HG02678 (cell line): Measurements from ENCODE around the gene RPL41.
A peak's percentile ranks its signal among the peaks of the same experiment; 100 is the strongest.
"Not testable (repeated sequence)": the region's sequence is repeated elsewhere in the genome, so short reads cannot be mapped to it uniquely, and the experiment has no call there.

Experiments used
- ATAC-seq: cut with Tn5 transposase; IDR thresholded peaks from one replicate; pipeline ENCODE4 v1.9.1; 2021; ENCODE audit warnings: mild to moderate bottlenecking, moderate library complexity; ENCODE audit not compliant: unreplicated experiment

The RPL41 gene

DNA sequence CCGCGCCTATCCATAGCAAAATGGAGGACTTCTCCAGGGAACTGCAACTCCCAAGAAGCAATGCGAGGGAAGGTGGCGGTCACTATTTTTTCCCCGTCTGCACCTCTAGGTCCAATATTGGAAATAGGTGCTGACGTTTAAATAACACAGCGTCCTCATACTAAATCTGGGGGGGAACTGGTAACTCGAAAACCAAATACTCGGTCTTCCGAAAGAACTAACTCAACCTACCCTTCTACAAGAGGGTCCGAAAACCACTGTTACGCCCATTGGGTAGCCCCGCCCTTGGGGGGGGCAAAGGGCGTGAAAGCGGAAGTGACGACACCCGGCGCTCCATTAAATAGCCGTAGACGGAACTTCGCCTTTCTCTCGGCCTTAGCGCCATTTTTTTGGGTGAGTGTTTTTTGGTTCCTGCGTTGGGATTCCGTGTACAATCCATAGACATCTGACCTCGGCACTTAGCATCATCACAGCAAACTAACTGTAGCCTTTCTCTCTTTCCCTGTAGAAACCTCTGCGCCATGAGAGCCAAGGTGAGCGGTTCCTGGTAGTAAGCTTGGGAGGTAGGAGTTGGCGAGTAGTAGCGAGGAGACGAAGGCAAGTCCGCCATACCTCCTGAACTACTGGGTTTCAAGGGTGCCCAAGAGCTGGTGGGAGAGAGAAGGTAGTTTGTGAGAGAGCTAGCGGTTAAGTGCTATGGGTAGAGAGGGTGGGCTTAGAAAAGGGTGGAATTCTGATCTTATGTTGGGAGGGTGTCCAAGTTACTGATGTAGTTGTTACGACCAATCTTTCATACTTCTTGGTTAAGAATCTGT lies at the start of gene RPL41:
RPL41 (plus strand) TSS at position 367 of the 815 bp plus-strand sequence.
- ATAC-seq, result peak; percentile 48

DNA sequence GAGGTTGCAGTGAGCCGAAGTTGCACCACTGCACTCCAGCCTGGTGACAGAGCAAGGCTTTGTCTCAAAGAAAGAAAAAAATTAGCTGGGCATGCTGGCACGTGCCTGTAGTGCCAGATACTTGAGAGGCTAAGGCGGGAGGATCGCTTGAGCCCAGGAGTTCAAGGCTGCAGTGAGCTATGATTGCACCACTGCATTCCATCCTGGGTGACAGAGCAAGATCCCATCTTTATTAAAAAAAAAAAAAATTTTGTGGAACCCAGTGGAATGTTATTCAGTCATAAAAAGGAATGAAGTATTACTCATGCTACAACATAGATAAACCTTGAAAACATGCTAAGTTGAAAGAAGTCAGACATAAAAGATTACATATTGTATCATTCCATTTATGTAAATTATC lies 44.8 kb upstream of the RPL41 start:
- no peak for ATAC-seq

DNA sequence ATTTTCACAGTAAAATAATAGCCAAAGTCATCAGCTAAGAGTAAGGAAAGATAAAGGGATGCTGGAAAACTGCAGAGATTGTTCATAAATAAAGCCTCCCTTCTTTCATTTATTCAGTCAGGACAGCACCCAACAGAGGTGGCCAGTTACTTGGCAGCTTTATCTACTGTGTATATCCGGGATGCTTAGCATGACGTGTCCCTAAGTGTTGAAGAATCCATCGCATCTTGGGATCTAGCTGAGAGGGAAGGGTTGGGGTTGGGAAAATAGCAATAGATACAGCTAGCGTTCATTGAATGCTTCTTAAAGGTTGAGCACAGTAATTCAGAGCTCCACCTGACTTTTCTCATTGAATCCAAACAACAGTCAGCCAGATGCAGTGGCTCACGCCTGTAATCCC lies 42.0 kb upstream of the RPL41 start:
- ATAC-seq, result no peak

DNA sequence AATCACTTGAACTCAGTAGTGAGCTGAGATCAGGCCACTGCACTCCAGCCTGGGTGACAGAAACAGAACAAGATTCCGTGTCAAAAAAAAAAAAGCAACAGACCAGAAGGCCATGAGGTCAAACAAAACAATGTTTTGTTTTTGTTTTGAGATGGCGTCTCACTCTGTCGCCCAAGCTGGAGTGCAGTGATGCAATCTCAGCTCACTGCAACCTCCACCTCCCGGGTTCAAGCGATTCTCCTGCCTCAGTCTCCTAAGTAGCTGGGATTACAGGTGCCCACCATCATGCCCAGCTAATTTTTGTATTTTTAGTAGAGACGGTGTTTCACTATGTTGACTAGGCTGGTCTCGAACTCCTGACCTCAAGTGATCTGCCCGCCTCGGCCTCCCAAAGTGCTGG lies 38.5 kb upstream of the RPL41 start:
- ATAC-seq, result not testable (repeated sequence)

DNA sequence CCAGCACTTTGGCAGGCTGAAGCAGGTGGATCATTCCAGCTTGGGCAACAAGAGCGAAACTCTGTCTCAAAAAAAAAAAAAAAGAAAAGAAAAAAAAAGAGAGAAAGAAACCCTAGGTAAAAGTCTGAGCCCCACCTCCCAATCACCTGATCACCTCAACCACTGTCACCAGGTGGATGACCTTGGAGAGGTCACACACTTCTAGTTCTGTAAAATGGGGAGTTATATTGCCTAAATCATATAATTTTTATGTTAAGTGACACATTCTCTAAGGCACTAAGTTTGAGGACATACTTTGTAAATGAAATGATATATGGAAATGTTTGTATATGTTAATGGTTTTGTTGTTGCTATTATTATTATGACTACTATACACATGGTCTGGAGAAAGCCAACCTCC lies 38.0 kb upstream of the RPL41 start:
- ATAC-seq, result no peak

DNA sequence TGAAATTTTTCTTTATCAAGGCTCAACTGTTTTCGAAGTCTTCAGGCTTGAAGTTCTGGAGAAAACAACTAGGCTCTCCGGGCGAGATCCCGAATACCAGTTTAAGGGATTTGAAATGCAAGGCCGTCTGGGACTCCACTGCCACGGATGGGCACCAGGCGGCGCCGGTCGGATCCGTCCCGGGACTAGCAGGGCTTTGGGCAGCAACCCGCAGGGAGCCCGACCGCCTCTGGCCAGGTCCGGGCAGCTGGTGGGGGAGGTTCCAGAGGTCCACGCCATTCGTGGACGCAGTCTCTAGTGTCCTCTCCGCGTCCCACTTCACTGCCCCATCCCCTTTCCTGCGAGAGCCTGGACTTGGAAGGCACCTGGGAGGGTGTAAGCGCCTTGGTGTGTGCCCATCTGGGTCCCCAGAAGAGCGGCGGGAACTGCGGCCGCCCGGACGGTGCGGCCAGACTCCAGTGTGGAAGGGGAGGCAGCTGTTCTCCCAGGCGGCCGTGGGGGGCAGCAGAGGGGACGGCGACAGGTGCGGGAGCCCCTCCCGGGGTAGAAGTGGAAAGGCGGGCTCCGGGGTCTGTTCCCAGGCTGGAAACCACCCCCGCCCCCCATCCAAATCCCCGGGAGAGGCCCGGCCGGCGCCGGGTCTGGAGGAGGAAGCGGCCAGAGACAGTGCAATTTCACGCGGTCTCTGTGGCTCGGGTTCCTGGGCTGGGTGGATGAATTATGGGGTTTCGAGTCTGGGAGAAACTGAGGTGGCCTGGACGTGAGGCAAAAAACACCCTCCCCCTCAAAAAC lies 37.3 kb upstream of the RPL41 start:
- peak; percentile 79 for ATAC-seq

DNA sequence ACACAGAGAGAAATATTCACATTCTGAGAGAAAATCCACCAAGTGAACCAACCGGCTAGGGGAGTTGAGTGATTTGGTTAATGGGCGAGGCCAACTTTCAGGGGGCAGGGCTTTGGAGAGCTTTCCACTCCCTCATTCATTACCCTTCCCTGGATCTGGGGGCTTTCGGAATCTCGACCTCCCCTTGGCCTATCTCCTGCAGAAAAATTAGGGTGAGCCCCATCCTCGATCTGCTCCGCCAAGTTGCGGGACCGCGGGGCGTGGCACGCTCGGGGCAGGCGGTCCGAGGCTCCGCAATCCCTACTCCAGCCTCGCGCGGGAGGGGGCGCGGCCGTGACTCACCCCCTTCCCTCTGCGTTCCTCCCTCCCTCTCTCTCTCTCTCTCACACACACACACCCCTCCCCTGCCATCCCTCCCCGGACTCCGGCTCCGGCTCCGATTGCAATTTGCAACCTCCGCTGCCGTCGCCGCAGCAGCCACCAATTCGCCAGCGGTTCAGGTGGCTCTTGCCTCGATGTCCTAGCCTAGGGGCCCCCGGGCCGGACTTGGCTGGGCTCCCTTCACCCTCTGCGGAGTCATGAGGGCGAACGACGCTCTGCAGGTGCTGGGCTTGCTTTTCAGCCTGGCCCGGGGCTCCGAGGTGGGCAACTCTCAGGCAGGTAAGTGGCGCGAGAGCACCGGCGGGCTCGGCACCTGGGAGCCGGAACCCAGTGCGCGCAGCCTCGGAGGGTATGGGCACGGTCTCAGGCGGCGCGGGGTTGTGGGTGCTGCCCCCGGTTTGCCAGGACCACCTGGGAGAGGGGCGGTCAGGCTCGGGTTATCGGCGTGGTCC lies 36.5 kb upstream of the RPL41 start, which contains the start of gene ERBB3:
ERBB3 (plus strand) TSS at position 443 of the 833 bp plus-strand sequence; CDS start at position 579, 136 bp downstream.
- peak; percentile 28 for ATAC-seq

DNA sequence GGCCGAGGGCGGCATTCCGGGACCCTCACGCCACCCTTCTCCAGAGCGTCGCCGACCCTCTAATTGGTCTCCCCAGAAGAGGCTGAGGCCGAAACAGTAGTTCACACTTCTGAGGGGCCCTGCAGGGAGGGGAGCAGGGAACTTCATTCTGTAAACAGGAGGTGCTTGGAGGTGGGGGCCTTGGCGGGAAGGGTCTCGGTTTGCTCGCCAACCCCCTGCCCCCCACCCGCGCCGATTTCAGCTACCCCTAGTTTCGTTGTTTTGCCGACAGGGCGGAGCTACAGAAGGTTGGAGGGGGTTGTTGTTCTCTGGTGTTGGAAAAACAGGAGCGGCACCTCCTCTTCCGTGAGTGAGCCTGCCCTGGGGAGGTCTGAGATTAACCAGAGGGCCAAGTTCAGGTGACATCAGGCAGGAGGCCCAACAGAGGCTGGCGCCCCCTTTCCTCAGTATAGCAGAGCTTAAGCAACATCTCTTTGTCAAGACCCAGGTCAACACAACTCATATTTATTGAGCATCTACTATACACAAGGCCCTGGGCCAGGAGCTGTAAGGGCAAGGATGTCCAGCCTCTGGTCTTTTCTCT lies 35.8 kb upstream of the RPL41 start:
- no peak for ATAC-seq

DNA sequence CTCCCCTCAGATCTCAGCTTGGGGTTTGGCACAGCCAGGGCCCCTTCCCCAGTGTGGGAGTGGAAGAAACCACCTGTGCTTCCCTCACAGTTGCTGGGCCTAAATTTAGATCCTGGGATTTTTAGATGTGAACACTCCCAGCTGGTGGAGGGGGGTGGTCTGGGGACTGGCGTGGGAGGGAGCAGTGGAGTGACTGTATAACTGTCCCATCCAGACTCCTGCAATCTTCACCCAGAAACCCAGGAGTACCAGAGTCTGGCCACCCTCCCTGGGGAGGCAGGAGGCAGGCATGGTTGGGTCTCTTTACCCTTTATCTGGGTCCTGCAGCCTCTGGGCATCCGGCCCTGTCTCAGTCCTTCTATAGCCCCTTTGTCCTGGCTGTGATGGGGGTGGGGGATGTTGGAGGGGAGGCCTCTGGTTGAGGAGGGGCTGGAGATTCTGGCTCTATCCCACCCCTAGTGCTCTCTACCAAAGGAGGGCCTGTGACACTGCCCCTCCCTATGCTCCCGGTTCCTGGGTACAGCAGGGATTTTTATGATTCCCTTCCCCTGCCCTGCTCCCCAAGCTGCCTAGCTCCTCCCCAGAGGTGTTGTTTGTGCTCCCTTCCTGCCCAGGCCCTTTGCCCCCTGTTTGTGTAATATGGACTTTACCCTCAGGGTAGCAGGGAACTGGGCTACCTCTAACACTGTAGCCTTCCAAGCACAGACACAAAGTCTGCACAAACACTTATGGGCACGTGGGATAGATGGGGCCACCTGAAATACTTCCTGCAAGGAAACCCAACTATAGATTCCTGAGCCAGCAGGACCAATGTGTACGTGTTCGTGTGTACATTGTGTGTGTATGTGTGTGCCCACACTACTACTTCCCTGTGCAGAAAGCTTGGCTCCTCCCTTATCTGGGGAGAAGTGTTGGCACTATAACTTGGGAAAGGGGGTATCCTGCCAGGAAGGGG lies 34.8 kb upstream of the RPL41 start:
- ATAC-seq, result no peak

DNA sequence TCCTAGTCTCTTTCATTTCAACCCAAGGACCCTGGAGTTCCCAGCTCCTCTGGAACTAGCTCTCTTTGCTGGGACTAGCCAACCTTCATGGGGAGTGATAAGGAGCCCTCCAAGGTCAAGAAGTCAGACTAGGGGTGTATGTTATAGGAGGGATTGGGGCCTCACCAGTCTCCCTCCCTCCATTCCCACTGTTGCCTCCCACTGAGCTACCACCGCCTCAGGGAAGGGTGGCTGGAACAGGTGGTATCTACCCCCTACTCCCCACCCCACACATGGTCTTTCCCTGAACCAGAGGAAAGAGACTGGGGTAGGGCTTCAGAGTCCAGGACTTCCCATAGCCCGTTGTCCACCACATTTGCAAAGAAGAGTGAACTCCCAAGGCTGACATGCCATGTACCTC lies 34.1 kb upstream of the RPL41 start:
- ATAC-seq, result no peak

DNA sequence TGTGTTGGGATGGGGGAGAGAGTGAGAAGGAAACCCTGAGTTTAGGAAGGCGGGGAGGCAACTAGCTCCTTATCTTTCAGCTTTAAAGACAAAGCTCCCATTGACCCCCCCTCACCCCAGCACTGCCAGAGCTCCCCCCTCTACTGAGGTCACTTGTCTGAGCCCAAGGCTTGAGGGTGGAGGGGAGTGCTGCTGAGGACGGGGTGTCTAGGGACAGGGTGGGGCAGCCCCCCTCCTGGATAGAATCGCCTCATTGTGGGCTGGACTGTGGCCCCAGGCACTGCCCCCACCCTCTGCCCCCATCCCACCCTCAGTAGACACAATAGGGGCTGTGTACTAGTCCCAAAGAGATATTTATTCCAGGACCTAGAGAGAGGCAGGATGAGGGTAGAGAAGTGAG lies 33.5 kb upstream of the RPL41 start:
- no peak for ATAC-seq

DNA sequence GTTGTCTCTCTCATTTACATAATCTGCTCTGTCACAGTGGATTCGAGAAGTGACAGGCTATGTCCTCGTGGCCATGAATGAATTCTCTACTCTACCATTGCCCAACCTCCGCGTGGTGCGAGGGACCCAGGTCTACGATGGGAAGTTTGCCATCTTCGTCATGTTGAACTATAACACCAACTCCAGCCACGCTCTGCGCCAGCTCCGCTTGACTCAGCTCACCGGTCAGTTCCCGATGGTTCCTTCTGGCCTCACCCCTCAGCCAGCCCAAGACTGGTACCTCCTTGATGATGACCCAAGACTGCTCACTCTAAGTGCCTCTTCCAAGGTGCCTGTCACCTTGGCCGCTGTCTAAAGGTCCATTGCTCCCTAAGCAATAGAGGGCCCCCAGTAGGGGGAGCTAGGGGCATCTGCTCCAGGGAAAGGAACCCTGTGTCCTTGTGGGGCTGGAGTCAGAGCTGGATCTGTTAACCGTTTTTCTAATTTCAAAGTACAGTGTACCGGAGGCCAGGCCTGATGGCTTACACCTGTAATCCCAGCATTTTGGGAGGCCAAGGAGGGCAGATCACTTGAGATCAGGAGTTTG lies 31.4 kb upstream of the RPL41 start:
- ATAC-seq, result no peak

DNA sequence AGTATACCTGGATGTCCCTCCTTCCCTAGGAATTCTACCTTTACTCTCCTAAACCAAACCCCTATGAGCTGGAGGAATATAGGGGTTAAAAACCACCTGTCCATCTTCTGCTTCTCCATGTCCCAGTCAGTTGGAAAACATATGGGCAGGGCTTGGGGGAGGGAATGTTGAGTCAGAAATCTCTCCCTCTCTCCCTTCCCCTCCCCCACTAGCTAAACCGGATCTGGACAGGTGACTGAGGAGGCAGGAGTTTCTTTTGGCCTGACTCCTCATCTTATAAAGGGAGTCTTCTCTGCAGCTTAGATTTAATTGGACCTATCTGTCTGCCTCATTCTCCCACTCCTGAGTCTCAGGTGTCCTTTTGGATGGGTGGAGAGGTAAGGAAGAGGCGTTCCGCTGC lies 30.3 kb upstream of the RPL41 start:
- ATAC-seq, result no peak

DNA sequence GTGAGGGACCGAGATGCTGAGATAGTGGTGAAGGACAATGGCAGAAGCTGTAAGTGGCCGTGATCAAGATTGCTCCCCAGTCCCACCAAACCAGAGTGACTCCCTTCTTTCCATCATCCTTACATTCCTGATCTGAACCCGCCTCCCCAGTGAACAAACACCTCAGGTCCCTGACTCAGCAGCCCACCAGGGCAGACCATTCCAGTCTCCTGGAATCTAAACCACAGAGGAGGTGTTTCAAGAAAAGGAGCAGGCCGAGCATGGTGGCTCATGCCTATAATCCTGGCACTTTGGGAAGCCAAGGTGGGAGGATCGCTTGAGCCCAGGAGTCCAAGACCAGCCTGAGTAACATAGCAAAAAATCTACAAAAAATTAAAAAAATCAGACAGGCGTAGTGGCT lies 29.8 kb upstream of the RPL41 start:
- ATAC-seq, result no peak

DNA sequence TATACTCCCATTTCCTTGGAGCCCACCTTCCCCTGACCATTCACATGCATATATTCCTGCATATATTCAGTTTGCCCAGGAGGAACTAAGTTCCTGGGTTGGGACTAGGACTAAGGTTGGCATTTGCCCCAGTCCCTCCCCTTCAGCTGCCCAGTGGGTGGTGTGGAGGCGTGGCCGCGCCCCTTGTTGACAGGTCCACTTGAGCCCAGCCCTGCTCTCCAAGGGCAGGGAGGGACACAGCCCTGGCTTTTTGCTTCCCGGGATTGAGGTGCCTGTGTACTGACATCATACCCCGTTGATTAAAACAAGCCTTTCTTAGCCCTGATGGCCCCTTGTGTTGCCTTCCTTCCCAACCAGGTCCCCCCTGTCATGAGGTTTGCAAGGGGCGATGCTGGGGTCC lies 29.2 kb upstream of the RPL41 start:
- ATAC-seq, result no peak

DNA sequence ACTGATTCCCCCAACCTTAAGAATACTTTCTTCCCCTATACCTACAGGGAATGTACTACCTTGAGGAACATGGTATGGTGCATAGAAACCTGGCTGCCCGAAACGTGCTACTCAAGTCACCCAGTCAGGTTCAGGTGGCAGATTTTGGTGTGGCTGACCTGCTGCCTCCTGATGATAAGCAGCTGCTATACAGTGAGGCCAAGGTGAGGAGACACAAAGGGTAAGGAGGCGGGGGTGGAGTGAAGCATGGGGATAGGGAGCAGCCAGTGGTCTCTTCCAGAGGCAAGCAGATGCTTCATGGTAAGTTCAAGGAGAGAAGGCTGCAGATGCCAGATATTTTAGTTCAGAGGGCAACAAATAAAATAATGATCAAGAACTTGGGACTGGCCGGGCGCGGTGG lies 18.7 kb upstream of the RPL41 start:
- no peak for ATAC-seq

DNA sequence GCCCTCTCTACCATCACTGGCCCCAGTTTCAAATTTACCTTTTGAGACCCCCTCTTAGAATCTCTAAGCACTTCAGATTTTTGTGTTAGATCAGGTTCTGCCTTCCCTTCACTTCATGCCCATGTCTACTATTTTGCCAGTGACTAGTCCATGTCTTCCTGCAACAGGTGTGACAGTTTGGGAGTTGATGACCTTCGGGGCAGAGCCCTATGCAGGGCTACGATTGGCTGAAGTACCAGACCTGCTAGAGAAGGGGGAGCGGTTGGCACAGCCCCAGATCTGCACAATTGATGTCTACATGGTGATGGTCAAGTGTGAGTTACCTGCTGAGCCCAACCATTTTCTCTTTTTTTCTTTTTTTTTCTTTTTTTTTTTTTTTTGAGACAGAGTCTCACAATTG lies 17.8 kb upstream of the RPL41 start:
- ATAC-seq, result no peak

DNA sequence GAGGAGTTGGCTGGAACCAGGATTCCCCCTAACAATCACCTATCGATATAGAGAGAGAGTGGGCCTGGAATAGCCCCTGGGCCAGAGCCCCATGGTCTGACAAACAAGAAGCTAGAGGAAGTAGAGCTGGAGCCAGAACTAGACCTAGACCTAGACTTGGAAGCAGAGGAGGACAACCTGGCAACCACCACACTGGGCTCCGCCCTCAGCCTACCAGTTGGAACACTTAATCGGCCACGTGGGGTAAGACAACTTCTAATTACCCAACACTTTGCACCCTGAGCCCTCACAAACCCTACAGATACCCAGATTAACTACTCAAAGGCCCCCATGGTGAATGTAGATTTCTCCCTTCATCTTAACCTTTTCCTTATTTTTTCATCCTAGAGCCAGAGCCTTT lies 16.6 kb upstream of the RPL41 start:
- ATAC-seq, result no peak

DNA sequence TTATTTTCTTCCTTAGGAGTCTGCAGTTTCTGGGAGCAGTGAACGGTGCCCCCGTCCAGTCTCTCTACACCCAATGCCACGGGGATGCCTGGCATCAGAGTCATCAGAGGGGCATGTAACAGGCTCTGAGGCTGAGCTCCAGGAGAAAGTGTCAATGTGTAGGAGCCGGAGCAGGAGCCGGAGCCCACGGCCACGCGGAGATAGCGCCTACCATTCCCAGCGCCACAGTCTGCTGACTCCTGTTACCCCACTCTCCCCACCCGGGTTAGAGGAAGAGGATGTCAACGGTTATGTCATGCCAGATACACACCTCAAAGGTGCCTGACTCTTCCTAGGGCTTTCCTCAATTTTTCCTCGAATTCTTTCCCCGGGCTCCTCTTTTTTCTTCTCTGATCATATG lies 15.4 kb upstream of the RPL41 start:
- ATAC-seq, result no peak
